Activated naive CD4-positive, alpha-beta T cell treated with anti-CD3 and anti-CD28 coated beads, Interleukin-2, amount 50 U/mL, for 16 hours (primary cell): ENCODE data around the gene TSGA10IP.
"Not testable (repeated sequence)": the region's sequence is repeated elsewhere in the genome, so short reads cannot be mapped to it uniquely, and the experiment has no call there.

Experiments
- DNase-seq: peaks from one replicate; pipeline ENCODE4 v3.0.0-alpha.2; 2020

Gene TSGA10IP

GRCh38 chr11:65947603-65948125, 2.4 kb downstream of the TSGA10IP start:
- no peak for DNase-seq

- not testable (repeated sequence) for DNase-seq
These were observed 5.4 kb downstream of the TSGA10IP start for GRCh38 chr11:65950711-65951110.

DNA sequence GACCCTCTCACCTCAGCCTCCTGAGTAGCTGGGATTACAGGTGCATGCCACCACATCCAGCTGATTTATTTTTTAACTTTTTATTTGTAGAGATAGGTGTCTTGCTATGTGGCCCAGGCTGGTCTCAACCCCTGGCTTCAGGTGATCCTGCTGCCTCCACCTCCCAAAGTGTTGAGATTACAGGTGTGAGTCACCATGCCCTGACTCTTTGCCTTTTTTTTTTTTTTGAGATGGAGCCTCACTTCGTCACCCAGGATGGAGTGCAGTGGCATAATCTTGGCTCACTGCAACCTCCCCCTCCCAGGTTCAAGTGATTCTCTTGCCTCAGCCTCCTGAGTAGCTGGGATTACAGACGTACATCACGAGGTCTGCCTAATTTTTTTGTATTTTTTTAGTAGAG, 6.4 kb downstream of the TSGA10IP start:
- not testable (repeated sequence) for DNase-seq

GRCh38 chr11:65952052-65952521, 6.8 kb downstream of the TSGA10IP start:
- DNase-seq: no peak

- no peak for DNase-seq
These were observed 8.2 kb downstream of the TSGA10IP start for GRCh38 chr11:65953471-65953870.

DNA sequence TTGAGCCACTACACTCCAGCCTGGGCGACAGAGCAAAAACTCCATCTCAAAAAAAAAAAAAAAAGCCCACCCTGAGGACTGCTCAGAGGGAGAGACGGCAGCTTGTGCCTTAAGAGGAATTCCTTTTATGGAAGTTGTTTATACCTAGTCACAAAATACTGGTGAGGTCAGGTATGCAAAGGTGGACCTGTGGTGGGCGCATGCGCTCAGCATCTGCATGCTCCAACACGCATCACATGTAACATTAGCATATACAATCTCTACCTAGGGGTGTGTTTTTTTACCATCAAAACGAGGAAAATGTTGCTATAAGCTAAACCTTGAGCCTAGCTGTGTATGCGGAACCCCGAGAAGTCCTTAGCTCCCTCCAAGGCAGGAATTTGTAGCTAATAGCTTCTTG, 9.5 kb downstream of the TSGA10IP start:
- no peak for DNase-seq

DNA sequence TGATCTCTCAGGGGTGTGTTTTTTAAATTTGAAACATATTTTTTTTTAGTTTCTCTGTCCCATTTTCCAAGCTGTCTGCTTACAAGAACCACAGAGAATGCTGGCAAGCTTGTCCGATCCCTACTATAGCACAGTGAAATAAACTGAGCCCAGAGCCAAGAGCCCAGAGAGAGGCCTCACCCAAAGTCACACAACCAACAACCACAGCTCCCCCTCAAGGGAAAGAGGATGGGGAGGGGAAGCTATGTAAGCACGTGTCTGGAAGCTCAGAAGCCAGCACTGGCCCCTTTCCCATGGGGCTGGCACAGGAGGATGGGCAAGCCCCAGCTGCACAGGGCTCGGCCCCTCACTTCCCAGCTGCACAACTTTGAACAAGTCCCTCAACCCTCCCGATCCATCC, 13.0 kb downstream of the TSGA10IP start:
- no peak for DNase-seq

GRCh38 chr11:65958774-65959420, 13.6 kb downstream of the TSGA10IP start:
- DNase-seq: no peak

DNA sequence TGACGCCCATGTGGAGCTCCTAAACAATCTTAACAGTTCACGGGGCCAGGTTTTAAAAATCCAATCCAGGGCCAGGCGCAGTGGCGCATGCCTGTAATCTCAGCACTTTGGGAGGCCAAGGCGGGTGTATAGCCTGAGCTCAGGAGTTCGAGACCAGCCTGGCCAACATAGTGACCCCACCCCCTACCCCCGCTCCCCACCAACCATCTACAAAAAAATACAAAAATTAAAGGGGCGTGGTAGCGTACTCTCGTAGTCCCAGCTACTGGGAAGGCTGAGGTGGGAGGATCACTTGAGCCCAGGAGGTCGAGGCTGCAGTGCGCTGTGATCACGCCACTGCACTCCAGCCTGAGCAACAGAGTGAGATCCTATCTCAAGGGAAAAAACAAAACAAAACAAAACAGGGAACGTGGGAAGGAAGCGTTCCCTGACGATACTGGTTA, 15.6 kb downstream of the TSGA10IP start:
- DNase-seq: no peak

DNA sequence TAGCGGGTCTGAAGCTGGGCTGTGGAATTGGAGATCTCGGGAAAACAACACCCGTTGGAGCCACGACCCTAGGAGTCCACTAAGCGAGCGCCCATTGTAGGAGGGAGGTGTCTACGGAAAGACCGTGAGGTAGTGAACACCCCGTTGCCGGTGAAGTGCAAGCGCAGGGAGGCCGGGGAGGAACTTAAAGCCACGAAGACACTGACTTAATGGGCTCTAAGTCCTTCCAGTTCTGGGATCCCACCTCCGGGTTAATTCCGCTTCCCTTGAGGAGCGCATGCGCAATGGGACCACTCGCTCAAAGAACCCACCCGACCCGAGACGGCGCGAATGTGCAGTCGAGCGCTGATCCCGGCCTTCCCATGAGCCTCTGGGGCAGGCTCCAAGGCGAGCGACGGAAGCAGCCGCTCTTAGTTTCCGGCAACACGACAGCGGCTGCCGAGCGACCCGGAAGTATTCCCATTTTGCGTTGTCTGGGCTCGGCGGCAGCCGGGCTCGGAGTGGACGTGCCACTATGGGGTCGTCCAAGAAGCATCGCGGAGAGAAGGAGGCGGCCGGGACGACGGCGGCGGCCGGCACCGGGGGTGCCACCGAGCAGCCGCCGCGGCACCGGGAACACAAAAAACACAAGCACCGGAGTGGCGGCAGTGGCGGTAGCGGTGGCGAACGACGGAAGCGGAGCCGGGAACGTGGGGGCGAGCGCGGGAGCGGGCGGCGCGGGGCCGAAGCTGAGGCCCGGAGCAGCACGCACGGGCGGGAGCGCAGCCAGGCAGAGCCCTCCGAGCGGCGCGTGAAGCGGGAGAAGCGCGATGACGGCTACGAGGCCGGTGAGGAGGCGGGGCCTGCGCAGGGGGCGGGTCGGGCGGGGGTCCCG, 16.2 kb downstream of the TSGA10IP start, which contains the start of gene SART1:
Gene SART1 (plus strand): TSS at position 468 of the 874 bp plus-strand sequence. CDS start 47 bp downstream, at position 515.
- DNase-seq: peak; percentile 95

DNA sequence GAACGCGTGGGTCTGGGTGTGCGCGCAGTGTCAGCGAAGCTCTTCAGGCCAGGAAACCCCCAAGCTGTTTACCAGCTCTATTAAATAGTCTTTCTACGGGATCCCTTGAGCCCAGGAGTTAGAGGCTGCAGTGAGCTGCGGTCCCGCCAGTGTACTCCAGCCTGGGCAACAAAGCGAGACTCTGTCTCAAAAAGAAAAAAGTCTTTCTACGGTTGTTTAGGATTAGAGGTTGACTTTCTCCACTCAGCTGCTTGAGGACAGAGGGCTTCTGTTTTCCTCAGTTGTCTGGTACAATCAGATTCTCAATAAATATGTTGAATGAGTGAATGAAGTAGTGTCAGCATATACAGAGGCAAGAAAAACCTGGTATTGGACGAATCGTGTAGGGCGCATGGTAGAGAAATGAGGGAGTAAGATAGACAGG, 16.9 kb downstream of the TSGA10IP start:
- no peak for DNase-seq

DNA sequence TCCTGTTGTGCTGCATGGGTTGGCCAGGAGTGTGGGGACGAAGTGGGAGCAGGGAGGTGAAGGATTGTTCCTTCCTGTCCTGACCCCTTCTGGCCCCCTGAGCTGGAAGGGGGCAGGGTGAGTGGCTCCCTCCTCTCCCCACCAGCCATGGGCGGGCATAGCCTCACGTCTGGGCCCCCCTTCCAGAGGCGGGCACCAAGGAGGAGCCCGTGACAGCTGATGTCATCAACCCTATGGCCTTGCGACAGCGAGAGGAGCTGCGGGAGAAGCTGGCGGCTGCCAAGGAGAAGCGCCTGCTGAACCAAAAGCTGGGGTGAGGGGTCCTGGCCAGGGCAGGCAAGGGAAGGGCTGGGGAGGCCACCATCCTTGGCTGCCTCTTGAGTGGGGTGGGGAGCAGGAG, 19.6 kb downstream of the TSGA10IP start:
- DNase-seq: no peak

- DNase-seq: no peak
These were observed 20.9 kb downstream of the TSGA10IP start for GRCh38 chr11:65965986-65966762.

DNA sequence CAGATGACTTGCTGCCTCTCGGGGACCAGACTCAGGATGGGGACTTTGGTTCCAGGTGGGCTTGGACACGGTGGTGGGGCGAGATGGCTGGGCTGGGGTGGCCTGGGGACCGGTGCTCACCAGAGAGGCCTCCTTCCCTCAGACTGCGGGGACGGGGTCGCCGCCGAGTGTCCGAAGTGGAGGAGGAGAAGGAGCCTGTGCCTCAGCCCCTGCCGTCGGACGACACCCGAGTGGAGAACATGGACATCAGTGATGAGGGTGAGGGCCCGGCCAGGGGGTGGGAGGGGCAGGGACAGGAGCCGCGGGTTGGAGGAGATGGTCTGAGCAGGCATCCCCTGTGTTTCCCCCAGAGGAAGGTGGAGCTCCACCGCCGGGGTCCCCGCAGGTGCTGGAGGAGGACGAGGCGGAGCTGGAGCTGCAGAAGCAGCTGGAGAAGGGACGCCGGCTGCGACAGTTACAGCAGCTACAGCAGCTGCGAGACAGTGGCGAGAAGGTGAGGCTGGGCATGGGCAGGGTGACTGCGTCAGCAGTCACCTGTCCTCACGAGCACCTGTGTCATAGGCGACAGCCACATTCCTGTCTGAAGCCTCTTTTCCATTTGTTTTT, 22.2 kb downstream of the TSGA10IP start:
- peak; percentile 8 for DNase-seq

- DNase-seq: no peak
These were observed 23.6 kb downstream of the TSGA10IP start for GRCh38 chr11:65968600-65969482.

DNA sequence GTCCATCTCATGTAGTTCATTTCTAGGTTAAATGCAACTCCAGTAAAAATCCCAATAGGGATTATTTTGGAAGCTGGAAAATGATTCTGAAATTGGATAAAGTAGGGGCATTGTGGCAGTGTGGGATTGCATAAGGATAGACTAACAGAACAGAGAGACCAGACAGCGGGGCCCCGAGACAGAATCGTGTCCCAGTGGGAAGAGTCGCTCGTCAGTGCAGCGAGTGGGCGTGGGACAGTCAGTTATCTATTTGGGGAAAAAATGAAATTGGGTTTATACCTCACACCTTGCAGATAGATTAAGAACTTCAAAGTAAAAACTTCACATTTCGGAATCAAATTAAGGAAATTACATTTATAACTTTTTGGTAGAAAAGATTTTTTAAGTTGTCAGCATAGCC, 26.8 kb downstream of the TSGA10IP start:
- DNase-seq: no peak

DNA sequence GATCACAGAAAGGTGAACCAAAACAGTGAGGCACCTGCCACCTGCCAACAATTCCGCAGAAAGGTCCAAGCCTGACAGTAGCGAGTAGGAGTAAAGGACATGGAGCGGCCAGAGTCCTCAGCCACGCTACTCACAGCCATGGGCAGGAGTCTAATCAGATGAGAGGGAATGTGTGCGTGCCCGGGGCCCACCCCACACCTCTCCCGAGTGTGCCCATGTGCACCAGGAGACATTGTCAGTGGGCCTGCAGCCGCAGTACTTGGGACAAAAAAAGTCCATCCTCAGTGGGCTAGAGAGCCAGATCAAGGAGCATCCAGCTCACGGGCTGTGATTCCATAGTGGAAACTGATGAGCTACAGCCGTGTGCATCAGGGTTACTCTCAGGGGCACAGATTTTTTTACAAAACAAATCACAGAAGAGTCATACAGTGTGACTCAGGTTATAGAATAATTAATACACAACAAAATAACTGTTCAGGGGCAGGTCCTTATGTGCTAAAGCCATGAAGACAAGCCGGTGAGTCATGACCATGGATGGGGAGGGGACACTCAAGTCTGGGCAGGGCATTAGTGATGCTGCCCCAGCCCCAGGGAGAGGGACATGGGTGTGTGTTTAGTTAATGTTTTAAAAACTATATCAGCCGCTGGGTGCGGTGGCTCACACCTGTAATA, 28.3 kb downstream of the TSGA10IP start:
- DNase-seq: no peak

- DNase-seq: no peak
These were observed 30.5 kb downstream of the TSGA10IP start for GRCh38 chr11:65975771-65976170.

GRCh38 chr11:65976216-65977176, 31.2 kb downstream of the TSGA10IP start:
- no peak for DNase-seq
